GM21528 (cell line): ENCODE measurements around the gene ADNP2.

ENCODE experiments used
- ATAC-seq: cut with Tn5 transposase; IDR thresholded peaks from one replicate; pipeline ENCODE4 v1.9.1; 2021; ENCODE audit warnings: mild to moderate bottlenecking, moderate library complexity; ENCODE audit not compliant: unreplicated experiment, low FRiP score

ADNP2 gene

GRCh38 chr18:80184243-80184772 is 75.2 kb downstream of the ADNP2 start:
- ATAC-seq, result no peak

GRCh38 chr18:80185545-80185944 is 76.5 kb downstream of the ADNP2 start:
- ATAC-seq, result no peak

GRCh38 chr18:80187956-80188642 is 79.0 kb downstream of the ADNP2 start:
- no peak for ATAC-seq

GRCh38 chr18:80188643-80189530 is 79.8 kb downstream of the ADNP2 start:
- no peak for ATAC-seq

GRCh38 chr18:80189531-80189865 is 80.4 kb downstream of the ADNP2 start:
- no peak for ATAC-seq
